Measurements from ENCODE around the gene PKHD1. TPM values are rescaled to one million over a fixed set of nuclear protein-coding genes. Genes with fewer than 3 reads are reported as not detected.

PKHD1 gene
- total RNA-seq, 1 experiment from 2014 or later, result 0.40 TPM

DNA sequence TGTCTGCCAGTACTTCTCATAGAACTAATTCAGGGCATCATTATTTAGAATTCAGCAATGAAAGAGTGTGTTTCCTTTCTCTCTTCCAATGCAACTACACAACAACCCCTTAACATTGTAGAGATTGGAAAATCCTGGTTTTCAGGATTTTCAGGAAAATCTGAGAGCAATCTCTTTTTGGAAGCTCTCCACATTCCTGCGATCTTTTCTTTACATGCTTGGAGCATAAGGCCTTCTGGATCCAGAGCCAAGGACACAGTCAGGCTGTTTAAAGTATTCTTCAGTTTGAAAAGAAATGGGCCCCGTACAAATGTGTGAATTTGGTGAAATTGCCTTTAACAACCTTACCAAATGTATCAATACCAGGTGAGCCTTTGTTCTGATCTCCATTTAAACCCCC lies 469.7 kb downstream of the PKHD1 start:
- Histone ChIP-seq H3K9ac (ENCODE audit: low read length) (no peak overlapping the region), H2AFZ (ENCODE audit: low read length) (no peak overlapping the region), H3K4me1 (ENCODE audit: insufficient read depth, low read length) (peaks cover 23% of the 10 kb centered on the region), H3K36me3 (ENCODE audit: low read depth, low read length) (no peaks in the 10 kb centered on the region), H3K27me3 (ENCODE audit: low read length) (no peaks in the 10 kb centered on the region), H4K20me1 (ENCODE audit: low read length) (no peaks in the 10 kb centered on the region), H3K9me2 (replicated peaks; ENCODE audit: low read length) (no peaks in the 10 kb centered on the region), H3K9me3 (ENCODE audit: low read length) (no peaks in the 10 kb centered on the region), H3K4me3 (ENCODE audit: low read length) (no peak overlapping the region), H3K4me2 (ENCODE audit: low read length) (no peak overlapping the region), H3K27ac (ENCODE audit: low read length) (no peak overlapping the region), H3K79me2 (ENCODE audit: low read length) (no peaks in the 10 kb centered on the region), H3F3A (ENCODE audit: low read length, unreplicated experiment) (peaks cover 3% of the 10 kb centered on the region)
- intact Hi-C loops (cut with micrococcal nuclease), result no loop called here
- BruUV-seq (replicated peaks), result no TSS peak
- TF ChIP-seq EZH2 (IDR thresholded peaks at IDR 0.05; ENCODE audit: low read length, unreplicated experiment), result no peak
- no peak for TF ChIP-seq EZH2phosphoT487 (IDR thresholded peaks at IDR 0.05; ENCODE audit: borderline replicate concordance, low read length)
- TF ChIP-seq, protein P1, sequence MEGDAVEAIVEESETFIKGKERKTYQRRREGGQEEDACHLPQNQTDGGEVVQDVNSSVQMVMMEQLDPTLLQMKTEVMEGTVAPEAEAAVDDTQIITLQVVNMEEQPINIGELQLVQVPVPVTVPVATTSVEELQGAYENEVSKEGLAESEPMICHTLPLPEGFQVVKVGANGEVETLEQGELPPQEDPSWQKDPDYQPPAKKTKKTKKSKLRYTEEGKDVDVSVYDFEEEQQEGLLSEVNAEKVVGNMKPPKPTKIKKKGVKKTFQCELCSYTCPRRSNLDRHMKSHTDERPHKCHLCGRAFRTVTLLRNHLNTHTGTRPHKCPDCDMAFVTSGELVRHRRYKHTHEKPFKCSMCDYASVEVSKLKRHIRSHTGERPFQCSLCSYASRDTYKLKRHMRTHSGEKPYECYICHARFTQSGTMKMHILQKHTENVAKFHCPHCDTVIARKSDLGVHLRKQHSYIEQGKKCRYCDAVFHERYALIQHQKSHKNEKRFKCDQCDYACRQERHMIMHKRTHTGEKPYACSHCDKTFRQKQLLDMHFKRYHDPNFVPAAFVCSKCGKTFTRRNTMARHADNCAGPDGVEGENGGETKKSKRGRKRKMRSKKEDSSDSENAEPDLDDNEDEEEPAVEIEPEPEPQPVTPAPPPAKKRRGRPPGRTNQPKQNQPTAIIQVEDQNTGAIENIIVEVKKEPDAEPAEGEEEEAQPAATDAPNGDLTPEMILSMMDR (conservative IDR thresholded peaks at IDR 0.05; ENCODE audit: low read depth, low read length), result no peak
- ChIA-PET POLR2A (ENCODE audit: unreplicated experiment) (no interaction called here), CTCF (no interaction called here)
- DNase-seq, result no peak
- no peak for ATAC-seq

DNA sequence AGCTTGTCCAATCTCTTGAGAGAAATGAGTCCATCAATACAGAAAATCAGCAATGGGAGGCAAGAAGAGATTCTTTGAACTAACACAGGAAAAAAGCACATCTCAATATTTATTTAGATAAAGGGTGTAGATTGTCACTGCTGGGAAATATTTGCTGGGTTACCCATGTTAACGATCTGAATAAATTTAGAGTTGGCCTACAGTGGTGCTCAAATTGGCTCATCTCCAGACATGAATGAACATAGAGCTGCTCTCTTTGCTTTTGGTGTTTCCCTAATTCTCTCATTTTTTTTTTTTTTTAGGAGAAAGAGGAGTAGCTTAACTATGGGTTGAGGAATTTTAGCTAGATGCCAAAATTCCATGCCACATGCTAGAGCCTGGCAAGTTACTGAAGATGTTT lies 471.2 kb downstream of the PKHD1 start:
- Histone ChIP-seq H3K4me2 (ENCODE audit: low read length) (no peak overlapping the region), H3K9me2 (replicated peaks; ENCODE audit: low read length) (no peaks in the 10 kb centered on the region), H3F3A (ENCODE audit: low read length, unreplicated experiment) (peaks cover 3% of the 10 kb centered on the region), H3K79me2 (ENCODE audit: low read length) (no peaks in the 10 kb centered on the region), H3K27me3 (ENCODE audit: low read length) (no peaks in the 10 kb centered on the region), H2AFZ (ENCODE audit: low read length) (no peak overlapping the region), H3K36me3 (ENCODE audit: low read depth, low read length) (no peaks in the 10 kb centered on the region), H3K27ac (ENCODE audit: low read length) (no peak overlapping the region), H3K9me3 (ENCODE audit: low read length) (no peaks in the 10 kb centered on the region), H3K4me1 (ENCODE audit: insufficient read depth, low read length) (peaks cover 23% of the 10 kb centered on the region), H3K9ac (ENCODE audit: low read length) (no peak overlapping the region), H4K20me1 (ENCODE audit: low read length) (no peaks in the 10 kb centered on the region), H3K4me3 (ENCODE audit: low read length) (no peak overlapping the region)
- CTCF ChIA-PET, result no interaction called here
- ATAC-seq, result no peak
- no TSS peak for BruUV-seq (replicated peaks)
- no peak for DNase-seq
- TF ChIP-seq EZH2 (IDR thresholded peaks at IDR 0.05; ENCODE audit: low read length, unreplicated experiment) (no peak), EZH2phosphoT487 (IDR thresholded peaks at IDR 0.05; ENCODE audit: borderline replicate concordance, low read length) (no peak)
- TF ChIP-seq, protein P1 (conservative IDR thresholded peaks at IDR 0.05; ENCODE audit: low read depth, low read length), result no peak
- intact Hi-C loops (cut with micrococcal nuclease), result no loop called here
- POLR2A ChIA-PET (ENCODE audit: unreplicated experiment), result interaction anchor here (0.6 kb wide), 1 partner anchor 12 kb away, joined by 9 read pairs; no protein-coding TSS in a partner anchor

DNA sequence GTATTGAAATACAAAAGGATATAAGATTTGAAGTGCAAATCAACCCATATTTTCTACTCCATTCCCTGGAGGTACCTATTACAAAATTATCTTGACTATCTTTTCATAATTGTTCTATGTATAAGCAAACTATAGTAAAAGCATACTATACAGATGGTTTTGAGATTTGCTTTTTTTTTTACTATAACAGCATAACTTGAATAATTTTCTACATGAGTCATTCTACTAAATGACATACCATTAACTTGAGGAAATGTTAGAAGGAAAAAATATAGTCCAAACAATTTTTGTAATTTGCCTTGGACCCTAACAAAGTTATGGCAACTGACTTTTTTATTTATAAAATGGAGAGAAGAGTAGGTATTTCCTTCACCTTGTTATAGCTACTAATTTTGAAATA lies 472.7 kb downstream of the PKHD1 start:
- CTCF ChIA-PET, result no interaction called here
- H4K20me1 ChIP-seq (ENCODE audit: low read length), result no peaks in the 10 kb centered on the region
- no peaks in the 10 kb centered on the region for H3K36me3 ChIP-seq (ENCODE audit: low read depth, low read length)
- no peak overlapping the region for H3K9ac ChIP-seq (ENCODE audit: low read length)
- no peak overlapping the region for H2AFZ ChIP-seq (ENCODE audit: low read length)
- H3K4me3 ChIP-seq (ENCODE audit: low read length), result no peak overlapping the region
- intact Hi-C loops (cut with micrococcal nuclease), result no loop called here
- no peaks in the 10 kb centered on the region for H3K79me2 ChIP-seq (ENCODE audit: low read length)
- no peak for ATAC-seq
- H3F3A ChIP-seq (ENCODE audit: low read length, unreplicated experiment), result peaks cover 3% of the 10 kb centered on the region
- no TSS peak for BruUV-seq (replicated peaks)
- DNase-seq, result peak; percentile 9
- H3K27ac ChIP-seq (ENCODE audit: low read length), result no peak overlapping the region
- no peaks in the 10 kb centered on the region for H3K9me2 ChIP-seq (replicated peaks; ENCODE audit: low read length)
- H3K4me2 ChIP-seq (ENCODE audit: low read length), result no peak overlapping the region
- no peaks in the 10 kb centered on the region for H3K9me3 ChIP-seq (ENCODE audit: low read length)
- TF ChIP-seq, protein P1 (conservative IDR thresholded peaks at IDR 0.05; ENCODE audit: low read depth, low read length), result no peak
- TF ChIP-seq EZH2 (IDR thresholded peaks at IDR 0.05; ENCODE audit: low read length, unreplicated experiment) (no peak), EZH2phosphoT487 (IDR thresholded peaks at IDR 0.05; ENCODE audit: borderline replicate concordance, low read length) (no peak)
- POLR2A ChIA-PET (ENCODE audit: unreplicated experiment), result no interaction called here
- H3K4me1 ChIP-seq (ENCODE audit: insufficient read depth, low read length), result peaks cover 23% of the 10 kb centered on the region
- H3K27me3 ChIP-seq (ENCODE audit: low read length), result no peaks in the 10 kb centered on the region
